ENCODE measurements around the gene PRPS1.

DNA sequence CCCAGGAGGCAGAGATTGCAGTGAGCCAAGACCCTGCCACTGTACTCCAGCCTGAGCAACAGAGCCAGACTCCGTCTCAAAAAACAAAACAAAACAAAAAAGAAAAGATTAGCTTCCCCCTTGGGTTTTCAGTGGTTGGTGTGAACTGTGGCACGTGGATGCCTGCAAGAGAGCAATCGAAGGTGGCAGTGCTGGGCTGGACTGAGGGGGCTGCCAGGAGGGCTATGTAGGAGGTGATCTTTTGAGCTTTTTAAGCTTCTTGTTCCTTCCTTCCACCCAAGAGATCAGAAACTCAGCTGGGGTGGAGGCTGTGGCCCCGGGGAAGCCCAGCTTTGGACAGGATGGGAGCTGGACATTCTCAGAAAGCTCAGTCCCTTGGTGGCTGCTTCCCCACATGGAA, 49.6 kb downstream of the PRPS1 start:
- TF ChIP-seq, protein P1, sequence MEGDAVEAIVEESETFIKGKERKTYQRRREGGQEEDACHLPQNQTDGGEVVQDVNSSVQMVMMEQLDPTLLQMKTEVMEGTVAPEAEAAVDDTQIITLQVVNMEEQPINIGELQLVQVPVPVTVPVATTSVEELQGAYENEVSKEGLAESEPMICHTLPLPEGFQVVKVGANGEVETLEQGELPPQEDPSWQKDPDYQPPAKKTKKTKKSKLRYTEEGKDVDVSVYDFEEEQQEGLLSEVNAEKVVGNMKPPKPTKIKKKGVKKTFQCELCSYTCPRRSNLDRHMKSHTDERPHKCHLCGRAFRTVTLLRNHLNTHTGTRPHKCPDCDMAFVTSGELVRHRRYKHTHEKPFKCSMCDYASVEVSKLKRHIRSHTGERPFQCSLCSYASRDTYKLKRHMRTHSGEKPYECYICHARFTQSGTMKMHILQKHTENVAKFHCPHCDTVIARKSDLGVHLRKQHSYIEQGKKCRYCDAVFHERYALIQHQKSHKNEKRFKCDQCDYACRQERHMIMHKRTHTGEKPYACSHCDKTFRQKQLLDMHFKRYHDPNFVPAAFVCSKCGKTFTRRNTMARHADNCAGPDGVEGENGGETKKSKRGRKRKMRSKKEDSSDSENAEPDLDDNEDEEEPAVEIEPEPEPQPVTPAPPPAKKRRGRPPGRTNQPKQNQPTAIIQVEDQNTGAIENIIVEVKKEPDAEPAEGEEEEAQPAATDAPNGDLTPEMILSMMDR (IDR thresholded peaks at IDR 0.05) = no peak
- TF ChIP-seq EP300 (IDR thresholded peaks at IDR 0.05) (no peak), POLR2A (IDR thresholded peaks at IDR 0.05) (no peak)

Measured in suprapubic skin (tissue), 3 donors.